Activated CD8-positive, alpha-beta memory T cell treated with anti-CD3 and anti-CD28 coated beads for 24 hours (primary cell): ENCODE measurements around the gene CREB3L2.
"Not testable (repeated sequence)": the region's sequence is repeated elsewhere in the genome, so short reads cannot be mapped to it uniquely, and the experiment has no call there.

ENCODE experiments used
- DNase-seq: peaks from one replicate; pipeline ENCODE4 v3.0.0-alpha.2; 2020

The CREB3L2 gene

DNA sequence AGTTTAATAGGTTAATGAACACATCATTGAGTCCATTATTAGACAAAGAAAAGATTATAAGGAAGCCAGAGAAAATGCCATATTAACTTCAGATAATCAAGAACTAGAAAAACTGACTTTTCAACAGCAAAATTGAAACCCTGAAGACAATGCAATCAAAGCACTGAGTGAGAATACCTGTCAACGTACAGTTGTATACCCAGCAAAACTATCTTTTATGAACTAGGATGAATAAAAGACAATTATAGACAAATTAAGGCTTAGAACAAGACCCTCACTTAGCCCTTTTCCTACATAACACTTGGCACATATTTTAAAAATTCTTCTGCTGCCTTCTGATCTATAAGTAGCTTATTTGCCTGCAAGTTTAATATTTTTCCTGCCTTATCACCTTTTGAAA lies 136.1 kb downstream of the CREB3L2 start:
- no peak for DNase-seq

- no peak for DNase-seq
Measured at GRCh38 chr7:137862964-137863363, 138.9 kb downstream of the CREB3L2 start.

GRCh38 chr7:137862358-137862757 lies 139.5 kb downstream of the CREB3L2 start:
- DNase-seq: no peak

DNA sequence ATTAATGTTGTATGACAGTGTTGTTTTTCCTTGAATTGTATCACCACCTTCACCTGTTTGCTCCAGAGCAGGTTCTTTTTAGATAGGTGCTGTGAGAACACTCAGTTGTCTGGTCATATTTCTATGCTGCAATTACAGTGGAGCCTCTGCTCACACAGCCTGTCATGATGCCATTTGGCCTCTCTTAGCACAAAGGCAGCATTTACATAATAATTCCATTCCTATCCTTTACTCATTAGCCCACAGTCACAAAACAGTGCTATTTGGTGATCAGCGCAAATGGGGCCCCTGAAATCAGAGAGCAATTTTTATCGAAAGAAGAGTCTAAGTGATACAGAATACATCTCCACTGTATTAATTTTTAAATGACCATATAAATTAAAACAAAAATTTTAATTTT lies 141.3 kb downstream of the CREB3L2 start:
- no peak for DNase-seq

- no peak for DNase-seq
Measured at GRCh38 chr7:137853053-137853452, 148.8 kb downstream of the CREB3L2 start.

DNA sequence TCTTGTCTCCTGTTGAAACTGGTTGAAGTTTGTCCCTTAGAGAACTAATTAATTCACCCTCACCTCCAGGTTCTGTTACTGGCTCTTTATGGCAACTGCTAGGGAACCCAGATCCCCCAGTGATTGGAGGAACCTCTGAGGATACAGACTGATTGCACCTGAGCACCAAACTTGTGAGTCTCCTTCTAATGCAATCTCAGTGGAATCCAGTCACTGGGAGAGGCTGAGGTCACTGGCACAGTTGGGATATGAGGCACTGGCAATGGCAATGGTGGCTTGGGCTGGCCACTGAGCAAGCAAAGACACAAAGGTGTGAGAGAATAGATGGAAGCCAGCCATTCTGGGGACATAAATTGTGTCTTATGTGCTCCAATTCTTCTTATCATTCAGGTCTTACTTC lies 149.8 kb downstream of the CREB3L2 start:
- no peak for DNase-seq

DNA sequence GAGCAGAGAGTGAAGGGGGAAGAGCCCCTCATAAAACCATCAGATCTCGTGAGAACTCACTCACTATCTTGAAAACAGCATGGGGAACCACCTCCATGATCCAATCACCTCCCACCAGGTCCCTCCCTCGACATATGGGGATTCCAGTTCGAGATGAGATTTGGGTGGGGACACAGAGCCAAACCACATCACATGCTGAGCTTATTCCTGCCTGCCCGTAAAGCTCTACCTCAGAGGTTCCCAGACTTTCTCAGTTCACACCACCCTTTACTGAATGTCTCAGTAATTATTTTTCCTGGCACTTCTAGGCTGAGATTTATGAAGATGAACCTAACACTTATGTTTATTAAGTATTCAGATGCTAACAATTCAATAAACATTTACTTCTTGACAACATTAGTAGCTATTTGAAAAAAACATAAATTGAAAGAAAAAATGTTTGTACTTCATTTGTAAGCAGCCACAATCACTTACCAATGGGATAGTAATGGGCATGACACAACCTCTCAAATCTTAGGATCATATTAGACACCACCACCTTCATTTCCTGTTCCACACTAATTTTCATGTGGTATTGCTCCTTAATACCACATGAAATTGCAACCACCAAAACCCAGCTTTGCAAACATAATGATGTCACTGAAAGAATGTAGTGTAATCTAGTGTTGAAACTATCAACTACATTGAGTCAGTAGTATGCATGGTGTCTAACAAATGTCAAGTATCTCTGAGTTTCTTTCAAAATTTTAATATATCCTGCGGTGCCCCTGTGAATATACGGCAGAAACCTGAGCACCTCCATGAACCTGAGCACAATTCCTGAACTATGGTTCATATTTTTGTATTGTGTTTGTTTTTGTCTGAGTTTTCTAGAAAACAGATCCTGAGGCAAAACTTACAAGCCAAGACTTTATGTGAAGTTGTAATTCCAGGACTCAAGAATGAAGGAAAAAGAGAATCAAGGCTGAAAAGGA lies 150.6 kb downstream of the CREB3L2 start:
- DNase-seq: no peak

DNA sequence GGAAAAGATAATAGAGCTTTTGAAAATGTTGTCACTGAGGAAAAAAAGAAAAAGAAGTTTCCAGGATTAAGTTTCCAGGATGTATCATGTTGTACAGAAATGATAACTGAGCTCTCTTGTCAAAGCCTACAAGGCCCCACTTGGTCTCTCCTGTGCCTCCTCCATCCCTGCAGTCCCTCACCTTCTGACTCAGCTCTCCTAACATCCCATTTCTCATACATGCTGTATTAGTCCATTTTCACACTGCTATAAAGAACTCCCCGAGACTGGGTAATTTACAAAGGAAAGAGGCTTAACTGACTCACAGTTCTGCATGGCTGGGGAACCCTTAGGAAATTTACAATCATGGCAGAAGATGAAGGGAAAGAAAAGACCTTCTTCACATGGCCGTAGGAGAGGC lies 151.3 kb downstream of the CREB3L2 start:
- DNase-seq: no peak

DNA sequence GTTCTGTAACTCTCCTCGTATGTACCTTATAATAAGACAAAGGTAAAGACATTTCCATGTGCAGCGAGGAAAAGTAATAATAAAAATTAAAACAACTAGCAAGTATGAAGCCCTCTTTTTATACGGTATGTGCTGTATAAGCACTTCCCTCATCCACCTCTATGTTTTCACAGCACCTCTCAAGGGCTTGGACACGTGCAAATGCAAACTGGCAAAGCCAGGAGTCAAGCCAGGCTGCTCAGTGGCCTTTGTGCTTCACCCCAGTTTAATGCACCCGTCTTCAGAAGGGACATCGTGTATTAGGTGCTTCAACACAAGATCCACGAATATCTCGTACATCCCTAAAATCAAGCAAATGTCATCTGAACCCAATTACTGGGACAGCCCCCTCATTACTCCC lies 153.8 kb downstream of the CREB3L2 start:
- no peak for DNase-seq

GRCh38 chr7:137847568-137848050 lies 154.3 kb downstream of the CREB3L2 start:
- DNase-seq: no peak

DNA sequence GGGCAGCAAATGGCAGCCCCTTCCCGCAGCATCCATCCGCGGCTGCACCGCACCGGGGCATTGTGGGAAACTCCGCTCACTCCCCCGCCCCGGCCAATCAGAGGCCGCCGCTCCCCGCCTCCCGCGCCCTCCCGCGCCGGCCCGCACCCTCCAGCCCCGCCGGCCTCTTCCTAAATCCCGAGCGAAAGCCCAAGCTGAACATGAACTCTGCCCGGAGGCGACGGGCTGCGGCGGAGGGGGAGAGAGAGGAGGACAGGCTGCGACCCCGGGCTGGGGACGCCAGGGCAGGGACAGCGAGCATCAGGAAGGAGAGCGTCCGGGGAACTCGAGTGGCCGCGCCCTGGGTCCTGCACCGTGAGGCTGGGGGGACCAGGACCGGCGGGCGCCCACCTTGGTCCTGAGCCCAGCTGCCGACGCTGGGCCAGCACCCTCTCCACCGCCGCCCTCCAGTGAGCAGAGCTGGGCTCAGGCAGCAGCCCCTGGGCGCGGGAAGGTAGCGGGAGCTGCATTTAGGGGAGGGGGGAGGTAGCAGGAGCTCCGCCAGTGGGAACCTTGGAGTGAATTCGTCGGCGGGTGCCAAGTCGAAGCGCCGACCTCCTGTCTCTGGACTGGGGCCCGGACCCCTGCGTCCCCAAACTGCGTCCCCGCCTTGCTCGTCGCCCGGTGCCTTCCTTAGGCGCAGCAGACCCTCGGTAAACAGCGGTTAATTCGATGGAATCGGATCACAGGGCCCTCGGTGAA lies 154.9 kb downstream of the CREB3L2 start, which contains the start of gene DGKI:
Gene DGKI, minus strand, starts transcription at position 148 of the 741 bp plus-strand sequence.
- no peak for DNase-seq

DNA sequence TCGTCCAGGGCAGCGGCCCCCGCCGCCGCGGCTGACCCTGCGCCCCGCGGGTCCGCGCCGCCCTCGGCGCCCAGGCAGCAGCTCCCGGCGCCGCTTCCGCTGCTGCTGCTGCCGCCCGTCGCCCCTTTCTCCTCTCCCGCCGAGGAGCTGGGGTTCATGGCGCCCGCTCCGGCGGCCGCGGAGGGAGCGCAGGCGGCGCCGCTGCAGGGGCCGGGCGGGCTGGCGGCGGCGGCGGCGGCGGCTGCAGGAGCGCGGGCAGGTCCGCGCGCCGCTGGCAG lies 155.4 kb downstream of the CREB3L2 start:
- DNase-seq: no peak

GRCh38 chr7:137844677-137845425 lies 157.0 kb downstream of the CREB3L2 start:
- DNase-seq: no peak

DNA sequence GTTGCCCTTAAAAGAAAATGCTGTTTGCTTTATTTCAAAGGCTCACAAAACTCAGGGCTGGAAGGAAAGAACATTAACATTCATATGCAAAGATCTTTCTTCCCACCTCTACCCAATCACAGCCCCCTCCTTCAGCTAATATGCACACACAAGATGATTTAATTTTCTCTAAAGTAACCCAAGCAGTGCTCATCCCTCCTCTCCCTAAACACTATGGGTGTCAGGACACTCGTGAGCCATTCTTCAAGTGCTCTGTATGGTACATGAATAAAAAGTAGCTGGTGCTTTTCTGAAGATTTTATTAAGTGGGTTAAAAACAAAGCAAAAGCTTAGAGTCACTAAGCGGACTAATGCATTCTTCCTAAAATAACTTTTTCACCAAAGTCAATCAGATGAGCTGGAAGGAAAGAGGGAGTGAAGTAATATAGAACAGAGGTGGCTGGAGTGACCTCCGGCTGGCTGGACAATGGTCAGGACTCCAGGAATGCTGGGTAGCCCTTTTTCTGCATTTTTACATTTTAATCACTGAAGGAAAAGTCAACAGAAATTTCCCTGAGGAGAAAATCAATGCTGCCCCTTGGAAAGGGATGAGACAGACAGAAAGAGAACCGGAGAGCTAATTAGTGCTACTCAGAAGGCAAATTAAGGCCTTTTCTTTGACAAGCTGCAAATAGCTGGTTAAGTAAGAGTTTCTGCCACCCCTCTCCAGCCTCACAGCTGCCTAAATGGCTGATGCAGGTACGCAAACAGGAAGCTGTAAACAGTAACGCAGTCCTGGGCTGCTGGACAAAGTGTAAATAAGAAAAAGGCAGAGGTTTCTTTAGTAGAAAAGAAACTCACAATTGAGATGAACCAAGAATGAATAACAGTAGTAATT lies 161.7 kb downstream of the CREB3L2 start:
- DNase-seq: no peak

- DNase-seq: no peak
Measured at GRCh38 chr7:137838706-137839315, 163.1 kb downstream of the CREB3L2 start.

DNA sequence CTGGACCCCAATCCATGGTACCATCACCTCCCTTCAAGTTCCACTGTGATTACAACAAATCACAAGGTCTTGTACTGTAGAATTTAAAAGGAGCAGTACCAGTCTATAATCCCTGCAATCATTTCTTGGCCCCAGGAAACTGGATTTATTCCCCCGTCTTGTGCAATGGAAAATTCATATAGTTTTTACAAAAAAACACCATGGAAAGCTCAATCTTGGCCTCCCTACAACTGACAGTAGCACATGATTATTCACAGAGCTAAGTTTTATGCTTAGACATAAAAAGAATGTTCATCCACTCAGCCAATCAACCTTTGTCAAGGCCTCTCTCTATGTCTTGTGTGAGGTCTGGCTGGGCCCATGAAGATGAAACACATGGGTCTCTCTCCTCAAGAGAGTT lies 165.3 kb downstream of the CREB3L2 start:
- DNase-seq: no peak

GRCh38 chr7:137836113-137836509 lies 165.8 kb downstream of the CREB3L2 start:
- no peak for DNase-seq

- no peak for DNase-seq
Measured at GRCh38 chr7:137835486-137836112, 166.3 kb downstream of the CREB3L2 start.

DNA sequence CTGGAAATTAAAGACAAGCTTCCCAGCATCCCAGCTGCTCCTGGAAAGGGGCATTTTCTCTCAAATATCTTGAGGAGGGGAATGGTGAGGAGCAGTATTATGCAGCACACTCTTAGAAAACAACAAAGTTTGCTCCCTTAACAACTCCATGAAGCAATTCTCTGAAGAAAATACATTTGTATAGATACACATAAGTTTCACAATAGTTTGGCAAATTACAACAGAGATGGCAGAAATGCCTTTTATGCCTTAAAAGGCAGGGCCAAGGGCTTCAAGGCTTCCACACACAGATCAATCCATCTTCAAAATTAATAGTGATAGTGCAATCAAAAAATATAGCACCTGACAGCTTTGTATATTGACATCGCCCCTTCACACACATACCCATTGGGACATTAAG lies 167.3 kb downstream of the CREB3L2 start:
- no peak for DNase-seq

DNA sequence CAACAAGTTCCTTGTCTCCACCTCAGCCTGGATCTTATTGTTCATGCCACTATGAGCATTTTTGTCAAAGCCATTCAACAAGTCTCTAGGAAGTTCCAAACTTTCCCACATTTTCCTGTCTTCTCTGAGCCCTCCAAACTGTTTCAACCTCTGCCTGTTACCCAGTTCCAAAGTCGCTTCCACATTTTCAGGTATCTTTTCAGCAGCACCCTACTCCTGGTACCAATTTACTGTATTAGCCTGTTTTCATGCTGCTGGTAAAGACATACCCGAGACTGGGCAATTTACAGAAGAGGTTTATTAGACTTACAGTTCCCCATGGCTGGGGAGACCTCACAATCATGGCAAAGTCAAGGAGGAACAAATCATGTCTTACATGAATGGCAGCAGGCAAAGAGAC lies 168.9 kb downstream of the CREB3L2 start:
- DNase-seq: not testable (repeated sequence)

DNA sequence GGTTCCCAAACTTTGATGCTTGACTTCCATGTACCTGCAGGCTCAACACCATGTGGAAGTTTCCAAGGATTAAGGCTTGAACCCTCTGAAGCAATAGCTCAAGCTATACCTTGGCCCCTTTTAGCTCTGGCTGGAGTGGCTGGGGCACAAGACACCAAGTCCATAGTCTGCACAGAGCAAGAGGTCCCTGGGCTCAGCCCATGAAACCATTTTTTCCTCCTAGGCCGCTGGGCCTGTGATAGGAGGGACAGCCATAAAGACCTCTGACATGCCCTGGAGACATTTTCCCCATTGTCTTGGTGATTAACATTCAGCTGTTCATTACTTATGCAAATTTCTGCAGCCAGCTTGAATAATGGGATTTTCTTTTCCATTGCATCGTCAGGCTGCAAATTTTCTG lies 169.5 kb downstream of the CREB3L2 start:
- no peak for DNase-seq
